Measurements from ENCODE around the gene HCFC1. TPM values are rescaled to one million over a fixed set of nuclear protein-coding genes. Genes with fewer than 3 reads are reported as not detected.

Gene HCFC1
- total and polyA plus RNA-seq, 9 of the 15 experiments (the other 6 are each of a cell fraction or from before 2014, with no cell fraction given) = 2.8 to 133 (median 17.1) TPM

DNA sequence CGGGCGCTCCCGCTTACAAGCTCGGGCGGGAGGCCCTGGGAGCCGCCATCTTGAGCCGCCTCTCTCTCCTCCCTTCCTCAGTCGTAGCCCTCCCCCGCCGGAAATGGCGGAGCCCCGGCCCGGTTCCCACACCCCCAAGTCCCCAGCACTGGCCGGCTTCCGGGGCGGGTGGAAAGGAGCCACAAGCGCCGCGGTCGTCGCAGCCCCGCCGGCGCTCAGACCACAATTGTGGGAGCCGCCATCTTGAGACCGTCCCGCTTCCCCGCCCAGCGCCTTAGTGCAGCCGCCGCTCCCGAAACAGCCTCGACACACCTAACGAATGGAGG is 531 bp downstream of the HCFC1 start (continued):
- TF ChIP-seq HIVEP1 (CRISPR knock-in tag; IDR thresholded peaks at IDR 0.05) (no peak), HNRNPUL1 (IDR thresholded peaks at IDR 0.05; ENCODE audit: low read length) (no peak), RBFOX2 (IDR thresholded peaks at IDR 0.05; ENCODE audit: low read depth, low read length) (peak; percentile 85), NCOA1 (IDR thresholded peaks at IDR 0.05; ENCODE audit: low read depth) (peak; percentile 65), ZNF239 (CRISPR knock-in tag; IDR thresholded peaks at IDR 0.05) (0 out of 2 replicates have a peak, but pooled peaks have one; percentile 12), TRIM24 (IDR thresholded peaks at IDR 0.05) (0 out of 4 replicates have a peak, but pooled peaks of 1 of the 2 experiments have one; percentile 40), ZBTB1 (CRISPR knock-in tag; IDR thresholded peaks at IDR 0.05; ENCODE audit: borderline replicate concordance, low read depth) (peak; percentile 91), HNRNPLL (IDR thresholded peaks at IDR 0.05; ENCODE audit: low read depth, low read length, poor library complexity, severe bottlenecking) (peak; percentile 42), ZNF12 (CRISPR knock-in tag; IDR thresholded peaks at IDR 0.05) (0 out of 2 replicates have a peak, but pooled peaks have one; percentile 69), POLR2AphosphoS5 (IDR thresholded peaks at IDR 0.05; ENCODE audit: control insufficient read depth, insufficient read depth, low read depth, low read length) (peak; percentile 0; the same call in 1 of the 2 replicates), ETV1 (tag; conservative IDR thresholded peaks at IDR 0.05; ENCODE audit: low read depth) (peak; percentile 70), KAT8 (IDR thresholded peaks at IDR 0.05; ENCODE audit: low read depth) (peak; percentile 66; the same call in 1 of the 2 replicates), ZBED1 (IDR thresholded peaks at IDR 0.05) (peak; percentile 62; the same call in 1 of the 2 replicates), GTF2F1 (IDR thresholded peaks at IDR 0.05; ENCODE audit: low read depth, low read length) (no peak), CCNT2 (IDR thresholded peaks at IDR 0.05; ENCODE audit: borderline replicate concordance, extremely low read depth, insufficient read length, low read depth, low read length) (peak; percentile 23), MAZ (CRISPR knock-in tag; conservative IDR thresholded peaks at IDR 0.05 in 1 of 2, IDR thresholded peaks at IDR 0.05 in 1 of 2) (peak in 1 of 2 experiments; percentile 18; a peak in 1 of 4 replicates), TAF1 (IDR thresholded peaks at IDR 0.05; ENCODE audit: control insufficient read depth, extremely low read depth, insufficient read depth, low read length, severe bottlenecking) (peak; percentile 71), EGR1 (conservative IDR thresholded peaks at IDR 0.05) (peak; percentile 69), PML (IDR thresholded peaks at IDR 0.05; ENCODE audit: low read length) (no peak), GABPB1 (CRISPR knock-in tag; IDR thresholded peaks at IDR 0.05) (peak; percentile 91), JUND (IDR thresholded peaks at IDR 0.05; ENCODE audit: borderline replicate concordance, low read depth, low read length) (0 out of 2 replicates have a peak, but pooled peaks have one; percentile 15), JUND (tag; IDR thresholded peaks at IDR 0.05; ENCODE audit: borderline replicate concordance, low read depth, low read length) (no peak)
- TF ChIP-seq, protein P1, sequence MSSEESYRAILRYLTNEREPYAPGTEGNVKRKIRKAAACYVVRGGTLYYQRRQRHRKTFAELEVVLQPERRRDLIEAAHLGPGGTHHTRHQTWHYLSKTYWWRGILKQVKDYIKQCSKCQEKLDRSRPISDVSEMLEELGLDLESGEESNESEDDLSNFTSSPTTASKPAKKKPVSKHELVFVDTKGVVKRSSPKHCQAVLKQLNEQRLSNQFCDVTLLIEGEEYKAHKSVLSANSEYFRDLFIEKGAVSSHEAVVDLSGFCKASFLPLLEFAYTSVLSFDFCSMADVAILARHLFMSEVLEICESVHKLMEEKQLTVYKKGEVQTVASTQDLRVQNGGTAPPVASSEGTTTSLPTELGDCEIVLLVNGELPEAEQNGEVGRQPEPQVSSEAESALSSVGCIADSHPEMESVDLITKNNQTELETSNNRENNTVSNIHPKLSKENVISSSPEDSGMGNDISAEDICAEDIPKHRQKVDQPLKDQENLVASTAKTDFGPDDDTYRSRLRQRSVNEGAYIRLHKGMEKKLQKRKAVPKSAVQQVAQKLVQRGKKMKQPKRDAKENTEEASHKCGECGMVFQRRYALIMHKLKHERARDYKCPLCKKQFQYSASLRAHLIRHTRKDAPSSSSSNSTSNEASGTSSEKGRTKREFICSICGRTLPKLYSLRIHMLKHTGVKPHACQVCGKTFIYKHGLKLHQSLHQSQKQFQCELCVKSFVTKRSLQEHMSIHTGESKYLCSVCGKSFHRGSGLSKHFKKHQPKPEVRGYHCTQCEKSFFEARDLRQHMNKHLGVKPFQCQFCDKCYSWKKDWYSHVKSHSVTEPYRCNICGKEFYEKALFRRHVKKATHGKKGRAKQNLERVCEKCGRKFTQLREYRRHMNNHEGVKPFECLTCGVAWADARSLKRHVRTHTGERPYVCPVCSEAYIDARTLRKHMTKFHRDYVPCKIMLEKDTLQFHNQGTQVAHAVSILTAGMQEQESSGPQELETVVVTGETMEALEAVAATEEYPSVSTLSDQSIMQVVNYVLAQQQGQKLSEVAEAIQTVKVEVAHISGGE (CRISPR knock-in tag; IDR thresholded peaks at IDR 0.05) = peak; percentile 87 to 97 (median 88); a peak in 5 of 6 replicates
- TF ChIP-seq, protein P2, sequence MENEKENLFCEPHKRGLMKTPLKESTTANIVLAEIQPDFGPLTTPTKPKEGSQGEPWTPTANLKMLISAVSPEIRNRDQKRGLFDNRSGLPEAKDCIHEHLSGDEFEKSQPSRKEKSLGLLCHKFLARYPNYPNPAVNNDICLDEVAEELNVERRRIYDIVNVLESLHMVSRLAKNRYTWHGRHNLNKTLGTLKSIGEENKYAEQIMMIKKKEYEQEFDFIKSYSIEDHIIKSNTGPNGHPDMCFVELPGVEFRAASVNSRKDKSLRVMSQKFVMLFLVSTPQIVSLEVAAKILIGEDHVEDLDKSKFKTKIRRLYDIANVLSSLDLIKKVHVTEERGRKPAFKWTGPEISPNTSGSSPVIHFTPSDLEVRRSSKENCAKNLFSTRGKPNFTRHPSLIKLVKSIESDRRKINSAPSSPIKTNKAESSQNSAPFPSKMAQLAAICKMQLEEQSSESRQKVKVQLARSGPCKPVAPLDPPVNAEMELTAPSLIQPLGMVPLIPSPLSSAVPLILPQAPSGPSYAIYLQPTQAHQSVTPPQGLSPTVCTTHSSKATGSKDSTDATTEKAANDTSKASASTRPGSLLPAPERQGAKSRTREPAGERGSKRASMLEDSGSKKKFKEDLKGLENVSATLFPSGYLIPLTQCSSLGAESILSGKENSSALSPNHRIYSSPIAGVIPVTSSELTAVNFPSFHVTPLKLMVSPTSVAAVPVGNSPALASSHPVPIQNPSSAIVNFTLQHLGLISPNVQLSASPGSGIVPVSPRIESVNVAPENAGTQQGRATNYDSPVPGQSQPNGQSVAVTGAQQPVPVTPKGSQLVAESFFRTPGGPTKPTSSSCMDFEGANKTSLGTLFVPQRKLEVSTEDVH (IDR thresholded peaks at IDR 0.05; ENCODE audit: low read depth, partially characterized antibody) = no peak
